NB4 (cell line): ENCODE results near the gene DOCK2.
"Not testable (repeated sequence)": the region's sequence is repeated elsewhere in the genome, so short reads cannot be mapped to it uniquely, and the experiment has no call there.

Experiments
- DNase-seq: peaks from one replicate; pipeline ENCODE4 v3.0.0; 2010; ENCODE audit warnings: low read depth
- H3K4me3 ChIP-seq: one replicate; pipeline ENCODE4 v1.5.1; 2011; ENCODE audit warnings: mild to moderate bottlenecking, low read depth, low read length, moderate library complexity
- MYC ChIP-seq: IDR thresholded peaks from 2 replicates; pipeline ENCODE4 v1.6.1; 2011; ENCODE audit warnings: low read depth, low read length
- POLR2A ChIP-seq: IDR thresholded peaks from 2 replicates; pipeline ENCODE4 v1.6.1; 2011; ENCODE audit warnings: mild to moderate bottlenecking; ENCODE audit not compliant: insufficient read length; ENCODE audit errors: extremely low read depth
- TF ChIP-seq, protein P1 (sequence below): IDR thresholded peaks from 2 replicates; pipeline ENCODE4 v1.6.1; 2011; ENCODE audit warnings: low read depth, low read length
- TF ChIP-seq, protein P2 (sequence below): IDR thresholded peaks from one replicate; pipeline ENCODE4 v1.5.1; 2012; ENCODE audit warnings: low read depth, low read length

DOCK2 gene

DNA sequence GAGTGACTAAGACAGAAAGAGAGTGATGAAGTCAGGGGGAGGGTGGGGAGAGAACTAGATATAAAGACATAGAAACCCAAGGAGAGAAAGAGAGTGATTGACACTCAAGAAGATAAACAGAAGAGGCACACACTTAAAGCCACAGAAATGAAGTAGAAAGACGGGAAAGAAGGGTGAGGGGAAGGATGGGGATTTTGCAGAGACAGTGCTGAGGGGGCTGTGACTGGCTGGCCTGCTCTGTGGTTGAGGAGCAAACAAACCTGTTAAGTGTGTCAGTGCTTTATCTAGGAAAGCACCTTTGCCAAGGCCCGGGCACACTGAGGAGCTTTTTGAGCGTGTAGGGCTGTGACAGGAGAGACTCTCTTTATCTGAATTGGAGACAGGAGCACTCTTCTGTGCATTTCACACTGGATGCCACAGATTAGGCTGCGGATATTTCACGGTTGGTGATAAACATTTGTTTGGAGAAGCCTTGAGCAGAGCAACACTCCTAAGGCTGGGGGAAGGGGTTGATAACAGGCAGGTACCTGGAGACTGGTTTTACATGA is 109.1 kb downstream of the DOCK2 start:
- TF ChIP-seq, protein P1, sequence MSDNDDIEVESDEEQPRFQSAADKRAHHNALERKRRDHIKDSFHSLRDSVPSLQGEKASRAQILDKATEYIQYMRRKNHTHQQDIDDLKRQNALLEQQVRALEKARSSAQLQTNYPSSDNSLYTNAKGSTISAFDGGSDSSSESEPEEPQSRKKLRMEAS: no peak
- no peak for TF ChIP-seq MYC
- no peak for TF ChIP-seq POLR2A
- TF ChIP-seq, protein P2, sequence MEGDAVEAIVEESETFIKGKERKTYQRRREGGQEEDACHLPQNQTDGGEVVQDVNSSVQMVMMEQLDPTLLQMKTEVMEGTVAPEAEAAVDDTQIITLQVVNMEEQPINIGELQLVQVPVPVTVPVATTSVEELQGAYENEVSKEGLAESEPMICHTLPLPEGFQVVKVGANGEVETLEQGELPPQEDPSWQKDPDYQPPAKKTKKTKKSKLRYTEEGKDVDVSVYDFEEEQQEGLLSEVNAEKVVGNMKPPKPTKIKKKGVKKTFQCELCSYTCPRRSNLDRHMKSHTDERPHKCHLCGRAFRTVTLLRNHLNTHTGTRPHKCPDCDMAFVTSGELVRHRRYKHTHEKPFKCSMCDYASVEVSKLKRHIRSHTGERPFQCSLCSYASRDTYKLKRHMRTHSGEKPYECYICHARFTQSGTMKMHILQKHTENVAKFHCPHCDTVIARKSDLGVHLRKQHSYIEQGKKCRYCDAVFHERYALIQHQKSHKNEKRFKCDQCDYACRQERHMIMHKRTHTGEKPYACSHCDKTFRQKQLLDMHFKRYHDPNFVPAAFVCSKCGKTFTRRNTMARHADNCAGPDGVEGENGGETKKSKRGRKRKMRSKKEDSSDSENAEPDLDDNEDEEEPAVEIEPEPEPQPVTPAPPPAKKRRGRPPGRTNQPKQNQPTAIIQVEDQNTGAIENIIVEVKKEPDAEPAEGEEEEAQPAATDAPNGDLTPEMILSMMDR: no peak
- no peak overlapping the region for H3K4me3 ChIP-seq
- DNase-seq: no peak

DNA sequence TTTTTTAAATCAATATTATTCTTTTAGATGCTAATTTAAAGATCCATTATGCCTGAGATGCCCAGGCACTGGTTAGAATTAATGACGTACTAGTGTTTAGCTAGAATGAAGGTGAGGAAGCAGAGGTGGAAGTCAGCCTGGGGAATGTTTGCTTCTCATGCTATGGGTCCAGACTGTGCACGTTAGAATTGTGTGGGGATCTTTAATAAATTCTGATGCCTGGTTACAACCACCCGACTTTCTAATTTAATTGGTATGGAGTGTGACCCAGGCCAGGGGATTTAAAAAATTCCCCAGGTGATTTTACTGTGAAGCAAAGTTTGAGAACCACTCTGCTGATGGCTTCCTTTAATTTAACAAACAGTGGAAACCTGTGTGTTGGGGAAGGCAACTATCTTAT is 111.1 kb downstream of the DOCK2 start:
- TF ChIP-seq POLR2A: no peak
- TF ChIP-seq, protein P1: no peak
- no peak for TF ChIP-seq MYC
- TF ChIP-seq, protein P2: no peak
- no peak overlapping the region for H3K4me3 ChIP-seq
- no peak for DNase-seq

DNA sequence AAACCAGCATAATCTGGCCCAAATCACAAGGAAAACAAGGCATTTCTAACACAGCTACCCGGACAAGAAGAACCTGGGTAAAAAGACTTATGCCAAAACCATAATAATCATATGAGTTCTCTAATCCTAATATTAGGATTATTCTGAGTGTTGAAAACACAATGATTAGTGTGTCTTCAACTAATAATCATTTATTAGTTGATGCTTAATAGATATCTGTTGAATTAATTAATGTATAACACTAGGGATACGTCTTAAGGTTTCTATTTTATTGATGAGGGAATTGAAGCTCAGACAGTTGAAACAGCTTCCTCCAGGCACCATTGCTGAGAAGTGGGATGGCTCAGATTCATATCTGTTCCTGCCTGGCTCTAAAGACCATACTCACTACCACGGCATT is 112.2 kb downstream of the DOCK2 start:
- TF ChIP-seq, protein P2: no peak
- TF ChIP-seq MYC (no peak), POLR2A (no peak)
- TF ChIP-seq, protein P1: no peak
- H3K4me3 ChIP-seq: no peak overlapping the region
- no peak for DNase-seq

DNA sequence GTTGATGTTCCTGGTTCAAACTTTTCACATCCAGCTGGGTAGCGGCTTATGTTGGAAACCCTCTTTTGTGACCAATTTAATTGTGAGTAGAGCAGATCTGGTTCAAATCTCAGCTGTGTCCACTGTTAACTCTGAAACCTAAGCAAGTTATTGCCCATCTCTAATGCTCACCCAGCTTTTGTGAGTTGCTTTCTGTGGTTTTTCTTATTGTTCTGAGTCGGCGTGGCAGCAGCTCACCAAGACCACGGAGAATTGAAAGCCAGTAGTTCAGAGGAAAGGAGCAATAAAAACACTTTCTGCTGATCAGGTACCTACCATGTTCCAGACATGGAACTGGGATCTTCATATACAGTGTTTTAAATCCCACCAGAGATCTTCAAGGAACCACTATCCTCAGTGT is 114.4 kb downstream of the DOCK2 start:
- DNase-seq: no peak
- H3K4me3 ChIP-seq: no peak overlapping the region
- TF ChIP-seq, protein P1: no peak
- TF ChIP-seq, protein P2: no peak
- TF ChIP-seq MYC (no peak), POLR2A (no peak)

DNA sequence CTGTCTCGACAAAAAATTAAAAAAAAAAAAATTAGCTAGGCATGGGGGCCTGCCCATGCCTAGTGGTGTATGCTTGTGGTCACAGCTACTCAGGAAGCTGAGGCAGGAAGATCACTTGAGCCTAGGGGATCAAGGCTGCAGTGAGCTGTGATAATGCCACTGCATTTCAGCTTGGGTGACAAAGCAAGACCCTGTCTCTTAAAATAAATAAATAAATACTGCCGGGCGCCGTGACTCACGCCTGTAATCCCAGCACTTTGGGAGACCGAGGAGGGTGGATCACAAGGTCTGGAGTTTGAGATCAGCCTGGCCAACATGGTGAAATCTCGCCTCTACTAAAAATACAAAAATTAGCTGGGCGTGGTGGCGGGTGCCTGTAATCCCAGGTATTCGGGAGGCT is 115.5 kb downstream of the DOCK2 start:
- not testable (repeated sequence) for DNase-seq, H3K4me3 ChIP-seq

DNA sequence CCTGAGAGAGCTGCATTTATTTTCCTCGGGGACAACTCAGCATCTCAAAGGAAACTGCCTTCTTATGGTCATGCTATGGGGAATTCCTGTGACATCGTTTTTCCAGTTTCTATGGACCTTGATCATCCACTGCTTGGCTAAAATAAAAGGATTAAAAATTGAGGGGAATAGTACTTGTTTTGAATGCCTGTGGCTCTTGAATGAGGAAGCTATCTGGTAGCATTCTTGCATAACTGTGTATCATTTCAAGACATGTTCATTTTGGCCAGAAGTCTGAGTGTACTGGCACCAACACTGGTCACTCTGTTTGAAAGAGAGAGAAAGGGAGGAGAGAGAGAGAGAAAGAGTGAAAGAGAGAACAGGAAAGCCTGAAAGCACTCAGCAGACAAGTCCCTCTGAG is 116.7 kb downstream of the DOCK2 start:
- H3K4me3 ChIP-seq: no peak overlapping the region
- peak; percentile 26 for DNase-seq
- TF ChIP-seq MYC (no peak), POLR2A (no peak)
- TF ChIP-seq, protein P1: no peak
- TF ChIP-seq, protein P2: no peak
